Measurements from ENCODE around the gene PLXDC2. TPM values are rescaled to one million over a fixed set of nuclear protein-coding genes. Genes with fewer than 3 reads are reported as not detected.

The PLXDC2 gene
- total RNA-seq, 1 experiment from 2014 or later: 0.20 TPM

- Histone ChIP-seq H3K4me1 (ENCODE audit: control insufficient read depth in 1 of 2, insufficient read depth in 2 of 2, low read length in 2 of 2) (no peaks in the 10 kb centered on the region), H3K4me3 (replicated peaks in 1 of 2; ENCODE audit: low read depth in 1 of 2, low read length in 2 of 2) (no peak overlapping the region), H3K36me3 (ENCODE audit: control insufficient read depth in 1 of 2, insufficient read depth in 2 of 2, low read length in 2 of 2) (no peaks in the 10 kb centered on the region), H3K27me3 (ENCODE audit: insufficient read depth, low read length) (no peaks in the 10 kb centered on the region), H2AFZ (ENCODE audit: low read depth, low read length, poor library complexity, severe bottlenecking) (no peak overlapping the region), H3K9me3 (ENCODE audit: control insufficient read depth in 1 of 2, insufficient read depth in 1 of 2, low read depth in 1 of 2, low read length in 2 of 2) (peaks cover 0 to 8% of the 10 kb centered on the region in 2 experiments; a peak in 1 of 4 replicates), H4K20me1 (ENCODE audit: insufficient read depth) (no peaks in the 10 kb centered on the region), H3K4me2 (ENCODE audit: low read length) (no peak overlapping the region), H3K9me2 (ENCODE audit: insufficient read depth) (no peaks in the 10 kb centered on the region), H3K9ac (ENCODE audit: low read length) (no peak overlapping the region), H3K27ac (ENCODE audit: low read depth, low read length) (no peak overlapping the region), H3K79me2 (ENCODE audit: insufficient read depth, low read length) (no peaks in the 10 kb centered on the region)
- intact Hi-C loops (cut with micrococcal nuclease): no loop called here
- ATAC-seq (no peak), DNase-seq (ENCODE audit: low read depth, low spot score) (no peak)
- RAD21 ChIA-PET (ENCODE audit: low non-redundant PET in 1 of 2, low total read pairs in 2 of 2, uncharacterized antibody in 2 of 2, unreplicated experiment in 2 of 2): no interaction called here
- CTCF ChIA-PET: no interaction called here
- POLR2A ChIA-PET: no interaction called here
- BruUV-seq (replicated peaks): no TSS peak
- no peak for TF ChIP-seq ATF3 (IDR thresholded peaks at IDR 0.05)
- no peak for TF ChIP-seq EZH2phosphoT487 (IDR thresholded peaks at IDR 0.05; ENCODE audit: borderline replicate concordance)
- TF ChIP-seq FOSL1 (IDR thresholded peaks at IDR 0.05; ENCODE audit: low read depth): no peak
- no peak for TF ChIP-seq YY1 (IDR thresholded peaks at IDR 0.05; ENCODE audit: extremely low read depth, insufficient replicate concordance, low read depth, low read length)
- TF ChIP-seq POLR2A (IDR thresholded peaks at IDR 0.05; ENCODE audit: borderline replicate concordance, extremely low read depth, insufficient read depth, insufficient read length): no peak
- no peak for TF ChIP-seq ELF1 (IDR thresholded peaks at IDR 0.05; ENCODE audit: borderline replicate concordance, low read depth)
- no peak for TF ChIP-seq MAX (IDR thresholded peaks at IDR 0.05)
- TF ChIP-seq SRF (IDR thresholded peaks at IDR 0.05; ENCODE audit: low read depth): no peak
- no peak for TF ChIP-seq EGR1 (IDR thresholded peaks at IDR 0.05; ENCODE audit: low read depth)
- no peak for TF ChIP-seq RAD21 (IDR thresholded peaks at IDR 0.05; ENCODE audit: low read depth)
- no peak for TF ChIP-seq ZBTB33 (IDR thresholded peaks at IDR 0.05; ENCODE audit: extremely low read depth, insufficient replicate concordance, low read length)
- TF ChIP-seq ZNF274 (IDR thresholded peaks at IDR 0.05; ENCODE audit: low read depth, low read length): no peak
- TF ChIP-seq EZH2 (IDR thresholded peaks at IDR 0.05): no peak
- no peak for TF ChIP-seq REST (IDR thresholded peaks at IDR 0.05; ENCODE audit: low read depth)
- no peak for TF ChIP-seq CTCF (IDR thresholded peaks at IDR 0.05 in 2 of 3, conservative IDR thresholded peaks at IDR 0.05 in 1 of 3; ENCODE audit: borderline replicate concordance in 1 of 3, insufficient read depth in 1 of 3, low read depth in 2 of 3, low read length in 2 of 3)
- TF ChIP-seq CBX3 (IDR thresholded peaks at IDR 0.05; ENCODE audit: low read depth): no peak
- TF ChIP-seq SIN3A (IDR thresholded peaks at IDR 0.05; ENCODE audit: low read depth): no peak
- TF ChIP-seq JUND (IDR thresholded peaks at IDR 0.05): no peak
- no peak for TF ChIP-seq TCF7L2 (IDR thresholded peaks at IDR 0.05; ENCODE audit: borderline replicate concordance, extremely low read depth, insufficient read depth, insufficient read length)
- TF ChIP-seq CEBPB (IDR thresholded peaks at IDR 0.05; ENCODE audit: low read depth): no peak
Measured at GRCh38 chr10:20276127-20276979, 460.1 kb downstream of the PLXDC2 start.

Measured in HCT116 (cell line).